IPS-18a (cell line): ENCODE measurements around the gene ZFHX3.

ENCODE experiments used
- H3K27ac ChIP-seq: one replicate; pipeline ENCODE4 v1.5.1; 2013; ENCODE audit warnings: low read length
- H3K27me3 ChIP-seq: one replicate; pipeline ENCODE4 v1.6.1; 2013; ENCODE audit warnings: mild to moderate bottlenecking, low read length; ENCODE audit not compliant: control insufficient read depth, insufficient read depth
- H3K36me3 ChIP-seq: one replicate; pipeline ENCODE4 v1.6.1; 2013; ENCODE audit warnings: low read depth, low read length; ENCODE audit not compliant: control insufficient read depth
- H3K4me1 ChIP-seq: one replicate; pipeline ENCODE4 v1.6.1; 2013; ENCODE audit warnings: low read depth, low read length; ENCODE audit not compliant: control insufficient read depth
- H3K4me3 ChIP-seq: one replicate; pipeline ENCODE4 v1.5.1; 2013; ENCODE audit warnings: low read length
- H3K9ac ChIP-seq: one replicate; pipeline ENCODE4 v1.6.1; 2013; ENCODE audit warnings: mild to moderate bottlenecking, low read length, moderate library complexity
- H3K9me3 ChIP-seq: one replicate; pipeline ENCODE4 v1.6.1; 2013; ENCODE audit warnings: low read depth, low read length; ENCODE audit not compliant: control insufficient read depth

Gene ZFHX3

GRCh38 chr16:72924927-72925630, 122.8 kb downstream of the ZFHX3 start:
- Histone ChIP-seq H3K4me1 (no peaks in the 10 kb centered on the region), H3K9me3 (no peaks in the 10 kb centered on the region), H3K36me3 (no peaks in the 10 kb centered on the region), H3K27ac (no peak overlapping the region), H3K4me3 (no peak overlapping the region), H3K27me3 (no peaks in the 10 kb centered on the region), H3K9ac (no peak overlapping the region)

DNA sequence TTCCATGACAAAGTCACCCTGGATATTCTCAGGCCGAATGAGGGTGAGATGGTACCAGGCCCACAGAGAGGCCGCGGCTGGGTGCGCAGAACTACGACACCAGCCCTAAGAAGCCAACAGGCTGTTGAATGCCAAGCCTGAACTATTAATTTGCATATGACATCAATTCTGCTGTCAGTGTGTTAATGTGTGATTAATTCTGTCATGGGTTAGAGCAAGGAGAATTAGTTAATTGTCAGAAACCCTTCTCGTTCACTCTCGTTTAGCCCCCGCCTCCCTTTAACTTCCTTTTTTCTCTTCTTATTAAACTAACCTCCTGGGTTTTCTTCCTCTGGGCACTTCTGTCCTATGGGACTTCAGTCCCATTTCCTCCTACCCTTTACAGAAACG, 123.4 kb downstream of the ZFHX3 start:
- H3K4me1 ChIP-seq = no peaks in the 10 kb centered on the region
- no peak overlapping the region for H3K9ac ChIP-seq
- no peaks in the 10 kb centered on the region for H3K36me3 ChIP-seq
- H3K9me3 ChIP-seq = no peaks in the 10 kb centered on the region
- H3K27me3 ChIP-seq = no peaks in the 10 kb centered on the region
- H3K4me3 ChIP-seq = no peak overlapping the region
- H3K27ac ChIP-seq = no peak overlapping the region

DNA sequence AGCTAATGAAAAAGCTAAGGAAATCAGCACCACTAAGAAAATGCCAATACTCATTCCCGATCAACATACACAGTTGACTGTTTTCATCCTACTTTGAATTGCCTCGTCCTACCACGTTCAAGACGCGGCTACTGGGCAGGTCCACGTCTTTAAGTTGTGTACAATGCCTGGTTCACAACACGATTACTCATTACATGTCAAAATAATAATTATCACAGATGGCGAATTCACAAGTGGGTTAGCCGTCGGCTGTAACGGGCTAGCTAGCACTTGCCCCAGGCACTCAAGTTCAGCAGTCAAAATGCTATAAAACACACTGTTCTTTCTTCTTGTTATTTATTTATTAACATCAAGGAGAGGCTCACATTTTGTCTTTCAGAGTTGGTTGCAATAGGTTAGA, 124.2 kb downstream of the ZFHX3 start:
- Histone ChIP-seq H3K27me3 (no peaks in the 10 kb centered on the region), H3K4me3 (no peak overlapping the region)

DNA sequence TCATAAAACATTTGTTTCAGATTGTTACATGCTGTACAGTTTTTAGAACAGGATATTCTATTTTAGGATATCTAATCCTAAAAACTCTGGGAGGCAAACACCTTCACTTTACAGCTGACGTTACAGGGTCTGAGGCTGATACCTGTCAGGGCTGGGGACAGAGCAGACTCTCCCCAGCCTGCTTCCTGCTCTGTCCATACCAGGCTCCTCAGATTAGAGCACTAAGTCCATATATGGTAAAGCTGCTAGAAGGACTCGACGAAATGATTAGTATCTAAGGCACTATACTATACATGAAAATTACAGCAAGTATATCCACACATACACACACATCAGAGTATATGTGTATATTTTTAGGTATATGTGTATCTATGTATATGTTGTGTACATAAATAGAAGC, 125.2 kb downstream of the ZFHX3 start:
- Histone ChIP-seq H3K27ac (no peak overlapping the region), H3K9ac (no peak overlapping the region), H3K36me3 (no peaks in the 10 kb centered on the region), H3K9me3 (no peaks in the 10 kb centered on the region), H3K27me3 (no peaks in the 10 kb centered on the region), H3K4me3 (no peak overlapping the region), H3K4me1 (no peaks in the 10 kb centered on the region)

More for the DNA sequence above, 124.2 kb downstream of the ZFHX3 start:
- Histone ChIP-seq H3K4me1 (no peaks in the 10 kb centered on the region), H3K36me3 (no peaks in the 10 kb centered on the region), H3K9me3 (no peaks in the 10 kb centered on the region), H3K9ac (no peak overlapping the region), H3K27ac (no peak overlapping the region)

DNA sequence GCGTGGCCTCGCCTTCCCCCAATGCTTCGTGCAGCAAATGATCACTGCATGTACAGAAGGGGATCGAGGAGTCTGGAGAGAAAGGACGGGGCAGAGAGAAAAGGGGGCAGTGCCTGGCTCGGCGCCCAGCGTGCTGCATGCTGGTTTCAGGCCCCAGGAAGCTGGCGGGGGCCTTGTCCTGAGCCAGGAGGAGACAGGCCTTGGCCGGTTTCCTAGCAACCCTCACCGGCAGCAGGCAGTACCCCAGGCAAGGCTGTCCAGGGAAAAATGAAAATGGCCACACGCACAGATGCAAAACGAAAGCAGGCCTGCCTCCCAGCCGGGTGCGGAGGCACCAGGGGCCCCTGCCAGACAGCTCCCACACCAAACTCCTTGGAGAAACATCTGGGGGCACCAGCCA, 126.3 kb downstream of the ZFHX3 start:
- H3K4me1 ChIP-seq = no peaks in the 10 kb centered on the region
- no peaks in the 10 kb centered on the region for H3K27me3 ChIP-seq
- H3K27ac ChIP-seq = no peak overlapping the region
- no peak overlapping the region for H3K9ac ChIP-seq
- H3K9me3 ChIP-seq = no peaks in the 10 kb centered on the region
- H3K36me3 ChIP-seq = no peaks in the 10 kb centered on the region
- H3K4me3 ChIP-seq = no peak overlapping the region

GRCh38 chr16:72921106-72921505, 126.8 kb downstream of the ZFHX3 start:
- Histone ChIP-seq H3K36me3 (no peaks in the 10 kb centered on the region), H3K4me1 (no peaks in the 10 kb centered on the region)

GRCh38 chr16:72917051-72917450, 130.9 kb downstream of the ZFHX3 start:
- Histone ChIP-seq H3K27ac (no peak overlapping the region), H3K9ac (no peak overlapping the region), H3K27me3 (no peaks in the 10 kb centered on the region), H3K36me3 (no peaks in the 10 kb centered on the region), H3K9me3 (no peaks in the 10 kb centered on the region), H3K4me3 (no peak overlapping the region), H3K4me1 (no peaks in the 10 kb centered on the region)

More at GRCh38 chr16:72921106-72921505, 126.8 kb downstream of the ZFHX3 start:
- Histone ChIP-seq H3K4me3 (no peak overlapping the region), H3K9me3 (no peaks in the 10 kb centered on the region), H3K27me3 (no peaks in the 10 kb centered on the region), H3K27ac (no peak overlapping the region), H3K9ac (no peak overlapping the region)

DNA sequence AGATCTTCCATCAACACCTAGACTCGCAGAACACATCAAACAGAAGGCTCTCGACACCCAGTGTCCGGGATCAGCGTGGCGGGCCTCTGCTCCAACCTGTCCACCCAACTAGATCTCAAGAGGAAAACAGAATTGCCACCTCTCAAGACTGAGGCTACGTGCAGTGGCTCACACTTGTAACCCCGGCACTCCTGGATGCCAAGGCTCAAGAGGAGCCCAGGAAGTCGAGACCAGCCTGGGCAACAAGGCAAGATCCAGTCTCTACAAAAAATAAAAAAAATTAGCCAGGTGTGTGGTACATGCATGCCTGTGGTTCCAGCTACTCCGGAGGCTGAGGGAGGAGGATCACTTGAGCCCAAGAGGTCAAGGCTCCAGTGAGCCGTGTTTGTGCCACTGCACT, 132.6 kb downstream of the ZFHX3 start:
- Histone ChIP-seq H3K9me3 (no peaks in the 10 kb centered on the region), H3K27me3 (no peaks in the 10 kb centered on the region), H3K9ac (no peak overlapping the region), H3K36me3 (no peaks in the 10 kb centered on the region), H3K4me1 (no peaks in the 10 kb centered on the region), H3K4me3 (no peak overlapping the region), H3K27ac (no peak overlapping the region)

DNA sequence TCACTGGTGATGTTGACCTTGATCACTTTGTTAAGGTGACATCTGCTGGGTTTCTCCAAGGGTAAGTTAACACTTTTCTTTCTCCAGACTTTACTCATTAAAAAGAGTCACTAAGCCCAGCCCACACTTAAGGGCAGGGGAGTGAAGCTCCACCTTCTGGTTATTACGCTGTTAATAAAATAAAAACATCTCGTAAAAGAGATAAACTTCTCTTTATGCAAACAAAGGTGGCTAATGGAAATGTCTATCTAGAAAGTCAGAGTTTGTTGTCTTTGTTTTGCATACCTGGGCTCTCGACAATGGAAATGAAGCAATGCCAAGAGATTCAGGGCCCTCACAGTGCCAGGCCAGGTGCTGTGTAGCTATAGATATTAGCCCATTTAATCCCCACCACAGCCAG, 134.4 kb downstream of the ZFHX3 start:
- no peak overlapping the region for H3K4me3 ChIP-seq
- H3K9me3 ChIP-seq = no peaks in the 10 kb centered on the region
- H3K27ac ChIP-seq = no peak overlapping the region
- H3K9ac ChIP-seq = no peak overlapping the region
- no peaks in the 10 kb centered on the region for H3K36me3 ChIP-seq
- no peaks in the 10 kb centered on the region for H3K27me3 ChIP-seq
- no peaks in the 10 kb centered on the region for H3K4me1 ChIP-seq

DNA sequence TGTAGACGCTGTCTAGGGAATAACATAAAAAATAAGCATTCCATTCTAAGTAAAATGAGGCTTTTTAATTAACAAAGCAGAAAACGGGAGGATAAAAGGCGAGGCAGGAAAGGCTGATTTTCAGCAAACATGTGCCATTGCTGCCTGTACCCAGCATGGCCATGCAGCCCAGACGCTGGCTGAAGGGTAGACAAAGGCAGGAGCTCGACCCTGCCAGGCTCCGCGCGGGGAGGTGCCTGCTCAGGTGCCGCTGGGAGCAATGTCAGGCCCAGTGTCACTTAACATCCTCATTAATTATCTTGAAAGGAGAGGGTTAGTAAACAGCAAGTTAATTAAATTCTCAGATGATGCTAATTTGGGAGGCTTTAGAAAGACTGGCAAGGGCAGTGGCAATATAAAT, 136.0 kb downstream of the ZFHX3 start:
- Histone ChIP-seq H3K4me3 (no peak overlapping the region), H3K36me3 (no peaks in the 10 kb centered on the region), H3K4me1 (no peaks in the 10 kb centered on the region), H3K27ac (no peak overlapping the region), H3K9ac (no peak overlapping the region), H3K9me3 (no peaks in the 10 kb centered on the region), H3K27me3 (no peaks in the 10 kb centered on the region)

GRCh38 chr16:72910875-72911274, 137.1 kb downstream of the ZFHX3 start:
- Histone ChIP-seq H3K27ac (no peak overlapping the region), H3K9me3 (no peaks in the 10 kb centered on the region), H3K27me3 (no peaks in the 10 kb centered on the region), H3K4me3 (no peak overlapping the region), H3K36me3 (no peaks in the 10 kb centered on the region), H3K4me1 (no peaks in the 10 kb centered on the region), H3K9ac (no peak overlapping the region)

DNA sequence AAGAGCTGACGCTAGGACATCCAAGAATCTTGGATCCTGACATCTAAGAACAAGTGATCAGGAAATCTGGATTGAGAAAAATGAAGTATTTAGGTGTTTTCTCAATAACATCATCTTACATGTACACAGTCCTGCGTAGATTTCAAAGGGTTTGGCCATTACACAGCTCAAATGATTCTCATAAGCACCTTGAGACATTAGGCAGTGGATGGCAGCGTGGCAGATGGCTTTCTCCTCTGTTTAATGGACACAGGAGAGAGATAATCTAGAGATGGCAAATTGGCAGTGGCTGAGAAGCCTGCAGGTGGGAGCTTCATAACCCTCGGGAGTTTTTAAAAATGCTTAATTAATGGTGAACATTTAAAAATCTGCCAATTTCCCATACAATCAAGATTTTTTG, 137.5 kb downstream of the ZFHX3 start:
- Histone ChIP-seq H3K4me1 (no peaks in the 10 kb centered on the region), H3K27me3 (no peaks in the 10 kb centered on the region), H3K9me3 (no peaks in the 10 kb centered on the region), H3K9ac (no peak overlapping the region), H3K36me3 (no peaks in the 10 kb centered on the region), H3K4me3 (no peak overlapping the region), H3K27ac (no peak overlapping the region)
